Measurements from ENCODE around the gene ERLEC1. TPM values are rescaled to one million over a fixed set of nuclear protein-coding genes. Genes with fewer than 3 reads are reported as not detected.

ERLEC1 gene
- total RNA-seq, 1 experiment from 2014 or later: 56.8 TPM

GRCh38 chr2:53859206-53860181 is 72.7 kb downstream of the ERLEC1 start, which contains the start of gene GPR75:
Gene GPR75 (minus strand): TSS chr2:53859967. CDS start chr2:53854756, 5,211 bp downstream.
- no peaks in the 10 kb centered on the region for H3K79me2 ChIP-seq (ENCODE audit: low read length)
- no peak within 1 kb of the TSS for H3K9ac ChIP-seq (ENCODE audit: low read length)
- no peaks in the 10 kb centered on the region for H3K9me3 ChIP-seq (ENCODE audit: low read length)
- POLR2A ChIA-PET (ENCODE audit: unreplicated experiment): no interaction called here
- TF ChIP-seq EZH2 (IDR thresholded peaks at IDR 0.05; ENCODE audit: low read length, unreplicated experiment) (no peak), EZH2phosphoT487 (IDR thresholded peaks at IDR 0.05; ENCODE audit: borderline replicate concordance, low read length) (no peak)
- TF ChIP-seq, protein P1, sequence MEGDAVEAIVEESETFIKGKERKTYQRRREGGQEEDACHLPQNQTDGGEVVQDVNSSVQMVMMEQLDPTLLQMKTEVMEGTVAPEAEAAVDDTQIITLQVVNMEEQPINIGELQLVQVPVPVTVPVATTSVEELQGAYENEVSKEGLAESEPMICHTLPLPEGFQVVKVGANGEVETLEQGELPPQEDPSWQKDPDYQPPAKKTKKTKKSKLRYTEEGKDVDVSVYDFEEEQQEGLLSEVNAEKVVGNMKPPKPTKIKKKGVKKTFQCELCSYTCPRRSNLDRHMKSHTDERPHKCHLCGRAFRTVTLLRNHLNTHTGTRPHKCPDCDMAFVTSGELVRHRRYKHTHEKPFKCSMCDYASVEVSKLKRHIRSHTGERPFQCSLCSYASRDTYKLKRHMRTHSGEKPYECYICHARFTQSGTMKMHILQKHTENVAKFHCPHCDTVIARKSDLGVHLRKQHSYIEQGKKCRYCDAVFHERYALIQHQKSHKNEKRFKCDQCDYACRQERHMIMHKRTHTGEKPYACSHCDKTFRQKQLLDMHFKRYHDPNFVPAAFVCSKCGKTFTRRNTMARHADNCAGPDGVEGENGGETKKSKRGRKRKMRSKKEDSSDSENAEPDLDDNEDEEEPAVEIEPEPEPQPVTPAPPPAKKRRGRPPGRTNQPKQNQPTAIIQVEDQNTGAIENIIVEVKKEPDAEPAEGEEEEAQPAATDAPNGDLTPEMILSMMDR (conservative IDR thresholded peaks at IDR 0.05; ENCODE audit: low read depth, low read length): no peak
- no peak within 1 kb of the TSS for H2AFZ ChIP-seq (ENCODE audit: low read length)
- no peaks in the 10 kb centered on the region for H4K20me1 ChIP-seq (ENCODE audit: low read length)
- H3K4me1 ChIP-seq (ENCODE audit: insufficient read depth, low read length): no peaks in the 10 kb centered on the region
- H3K27ac ChIP-seq (ENCODE audit: low read length): no peak within 1 kb of the TSS
- H3K27me3 ChIP-seq (ENCODE audit: low read length): no peaks in the 10 kb centered on the region
- H3F3A ChIP-seq (ENCODE audit: low read length, unreplicated experiment): no peaks in the 10 kb centered on the region
- ATAC-seq: no peak
- intact Hi-C loops (cut with micrococcal nuclease): no loop called here
- no peak for DNase-seq
- H3K4me3 ChIP-seq (ENCODE audit: low read length): no peak within 1 kb of the TSS
- no peaks in the 10 kb centered on the region for H3K9me2 ChIP-seq (replicated peaks; ENCODE audit: low read length)
- no peak within 1 kb of the TSS for H3K4me2 ChIP-seq (ENCODE audit: low read length)
- CTCF ChIA-PET: no interaction called here
- BruUV-seq (replicated peaks): no TSS peak
- no peaks in the 10 kb centered on the region; the same call in 1 of the 2 replicates for H3K36me3 ChIP-seq (ENCODE audit: low read depth, low read length)

- H3K4me1 ChIP-seq (ENCODE audit: insufficient read depth, low read length): no peaks in the 10 kb centered on the region
- no peak overlapping the region for H3K9ac ChIP-seq (ENCODE audit: low read length)
- no peaks in the 10 kb centered on the region for H3K9me3 ChIP-seq (ENCODE audit: low read length)
- H3K36me3 ChIP-seq (ENCODE audit: low read depth, low read length): peaks cover 20% of the 10 kb centered on the region
- H3F3A ChIP-seq (ENCODE audit: low read length, unreplicated experiment): no peaks in the 10 kb centered on the region
- no peak overlapping the region for H3K4me2 ChIP-seq (ENCODE audit: low read length)
- ATAC-seq (no peak), DNase-seq (no peak)
- no peak overlapping the region for H3K27ac ChIP-seq (ENCODE audit: low read length)
- H3K79me2 ChIP-seq (ENCODE audit: low read length): no peaks in the 10 kb centered on the region
- intact Hi-C loops (cut with micrococcal nuclease): no loop called here
- no peaks in the 10 kb centered on the region for H3K9me2 ChIP-seq (replicated peaks; ENCODE audit: low read length)
- ChIA-PET CTCF (no interaction called here), POLR2A (ENCODE audit: unreplicated experiment) (no interaction called here)
- H4K20me1 ChIP-seq (ENCODE audit: low read length): no peaks in the 10 kb centered on the region
- BruUV-seq (replicated peaks): no TSS peak
- no peak overlapping the region for H3K4me3 ChIP-seq (ENCODE audit: low read length)
- H3K27me3 ChIP-seq (ENCODE audit: low read length): no peaks in the 10 kb centered on the region
- no peak overlapping the region for H2AFZ ChIP-seq (ENCODE audit: low read length)
- TF ChIP-seq, protein P1 (conservative IDR thresholded peaks at IDR 0.05; ENCODE audit: low read depth, low read length): no peak
- no peak for TF ChIP-seq EZH2 (IDR thresholded peaks at IDR 0.05; ENCODE audit: low read length, unreplicated experiment)
- TF ChIP-seq EZH2phosphoT487 (IDR thresholded peaks at IDR 0.05; ENCODE audit: borderline replicate concordance, low read length): no peak
Measured at GRCh38 chr2:53861824-53862223, 75.0 kb downstream of the ERLEC1 start.

Data from PC-3 (cell line).